B cell (primary cell): ENCODE measurements around the gene ODF4. TPM values are rescaled to one million over a fixed set of nuclear protein-coding genes. Genes with fewer than 3 reads are reported as not detected.

Source experiments
- ATAC-seq: fragments of 200-7000 bp; cut with Tn5 transposase; one replicate; pipeline ENCODE4 v1.10.0; 2021; ENCODE audit warnings: low read depth, mild to moderate bottlenecking, moderate number of reproducible peaks, moderate library complexity
- CTCF ChIA-PET: fragments of 350-600 bp; sonication (Branson Sonifier 250); formaldehyde crosslinking; loops from one replicate; lab custom pipeline; 2021; ENCODE audit warnings: antibody characterized with exemption, inconsistent platforms; lab: Charles Lee
- POLR2A ChIA-PET: fragments of 350-600 bp; sonication (Branson Sonifier 250); formaldehyde crosslinking; loops from one replicate; lab custom pipeline; 2021; ENCODE audit warnings: antibody characterized with exemption; lab: Charles Lee
- DNase-seq: peaks from one replicate; pipeline ENCODE4 v3.0.0; 2013
- H2AFZ ChIP-seq: 2 replicates; pipeline ENCODE4 v1.6.1; 2012; ENCODE audit warnings: mild to moderate bottlenecking, low read depth, low read length; ENCODE audit not compliant: insufficient read depth, poor library complexity, severe bottlenecking
- H3K27ac ChIP-seq, 2 donors: 1 replicate in 1 of 2; 2 replicates in 1 of 2; pipeline ENCODE4 v1.5.1; 2012 to 2013; ENCODE audit warnings: low read length in 2 of 2, mild to moderate bottlenecking in 2 of 2, moderate library complexity in 1 of 2
- H3K27me3 ChIP-seq, 4 experiments: fragments of 200-600 bp in 1 of 4; sonication (generic) in 1 of 4; replicated peaks in 1 of 4; 1 replicate in 2 of 4; 2 replicates in 2 of 4; pipeline versions ENCODE4 v1.6.1 to v1.7.0; 2013 to 2016; ENCODE audit warnings: low read length in 3 of 4, mild to moderate bottlenecking in 2 of 4, mixed read lengths in 1 of 4, moderate library complexity in 1 of 4; ENCODE audit not compliant: insufficient read depth in 4 of 4, control insufficient read depth in 3 of 4; ENCODE audit errors: control extremely low read depth in 1 of 4
- H3K36me3 ChIP-seq, 2 experiments: replicated peaks in 1 of 2; 1 replicate in 1 of 2; 2 replicates in 1 of 2; pipeline versions ENCODE4 v1.6.1 to v1.7.1; 2013; ENCODE audit warnings: low read length in 1 of 2; ENCODE audit not compliant: insufficient read depth in 2 of 2, control insufficient read depth in 1 of 2; ENCODE audit errors: control extremely low read depth in 1 of 2, extremely low read depth in 1 of 2
- H3K4me1 ChIP-seq, 2 donors: fragments of 200-600 bp in 1 of 2; sonication (generic) in 1 of 2; 1 replicate in 1 of 2; 2 replicates in 1 of 2; pipeline versions ENCODE4 v1.5.1 to v1.6.1; 2013 to 2017; ENCODE audit warnings: low read length in 2 of 2; ENCODE audit not compliant: control insufficient read depth in 2 of 2, insufficient read depth in 2 of 2
- H3K4me2 ChIP-seq: replicated peaks from 2 replicates; pipeline ENCODE3; 2012; ENCODE audit warnings: mild to moderate bottlenecking, low read depth, low read length; ENCODE audit not compliant: poor library complexity, severe bottlenecking
- H3K4me3 ChIP-seq, 5 experiments: fragments of 200-600 bp in 1 of 5; sonication (generic) in 1 of 5; 1 replicate in 3 of 5; 2 replicates in 2 of 5; pipeline versions ENCODE4 v1.5.1 to v1.7.0; 2011 to 2016; ENCODE audit warnings: low read length in 4 of 5, mild to moderate bottlenecking in 4 of 5, low read depth in 2 of 5, control low read depth in 1 of 5, moderate library complexity in 1 of 5; ENCODE audit not compliant: insufficient read depth in 1 of 5; ENCODE audit errors: control extremely low read depth in 1 of 5, extremely low read depth in 1 of 5
- H3K79me2 ChIP-seq: fragments of 200-600 bp; sonication (generic); one replicate; pipeline ENCODE4 v1.6.0; 2016; ENCODE audit warnings: low read length; ENCODE audit not compliant: control insufficient read depth, insufficient read depth
- H3K9ac ChIP-seq: fragments of 200-600 bp; sonication (generic); 2 replicates; pipeline ENCODE4 v1.6.1; 2017; ENCODE audit warnings: mild to moderate bottlenecking, low read length, moderate library complexity
- H3K9me3 ChIP-seq, 3 donors: one replicate each; pipeline versions ENCODE4 v1.6.1 to v1.7.1; 2013; ENCODE audit warnings: low read length in 2 of 3; ENCODE audit not compliant: control insufficient read depth in 2 of 3, insufficient read depth in 1 of 3; ENCODE audit errors: control extremely low read depth in 1 of 3
- H4K20me1 ChIP-seq: 2 replicates; pipeline ENCODE4 v1.6.0; 2012; ENCODE audit warnings: mild to moderate bottlenecking, low read length; ENCODE audit not compliant: insufficient read depth, control insufficient read depth, poor library complexity, severe bottlenecking
- H3K27ac Mint-ChIP-seq: one replicate; pipeline ENCODE4 v1.8.0; 2021; ENCODE audit warnings: mixed read lengths
- H3K27me3 Mint-ChIP-seq: one replicate; pipeline ENCODE4 v1.8.0; 2021; ENCODE audit warnings: mixed read lengths
- H3K4me1 Mint-ChIP-seq: one replicate; pipeline ENCODE4 v1.8.0; 2021; ENCODE audit warnings: mixed read lengths
- H3K4me3 Mint-ChIP-seq: one replicate; pipeline ENCODE4 v1.8.0; 2021; ENCODE audit warnings: mixed read lengths
- H3K9me3 Mint-ChIP-seq: one replicate; pipeline ENCODE4 v1.8.0; 2022; ENCODE audit warnings: mixed read lengths; ENCODE audit not compliant: insufficient read depth
- EZH2 ChIP-seq: IDR thresholded peaks from 2 replicates; pipeline ENCODE4 v1.6.1; 2012; ENCODE audit warnings: borderline replicate concordance, low read depth, mild to moderate bottlenecking, moderate library complexity, low read length; ENCODE audit not compliant: insufficient read depth, poor library complexity, severe bottlenecking
- whole genome bisulfite sequencing: methylation state at CpG from one replicate; pipeline ENCODE4 v1.1.5; 2013; ENCODE audit warnings: missing lambda C conversion rate; ENCODE audit not compliant: insufficient coverage; 5-methylcytosine and 5-hydroxymethylcytosine counted together
- intact Hi-C: fragments of 100-400 bp; cut with micrococcal nuclease; formaldehyde crosslinking; loops from one replicate; pipeline ENCODE4 v1.10.0; 2022
- polyA plus RNA-seq: library from polyadenylated mRNA; depleted of rRNA; stranded (reverse); fragments of >200 nt; gene quantifications from 2 replicates; pipeline ENCODE4 v1.2.3, GENCODE V29; 2012
- total RNA-seq, 2 donors: library from RNA; stranded (reverse); fragments of 120-200 nt in 1 of 2; gene quantifications; 1 replicate in 1 of 2; 2 replicates in 1 of 2; pipeline versions ENCODE4 v1.2.3 to v1.2.4, GENCODE V29; 2013 to 2022
- TF ChIP-seq, protein P1 (sequence below): fragments of 200-600 bp; IDR thresholded peaks from one replicate; pipeline ENCODE4 v1.8.0; 2022; ENCODE audit warnings: antibody characterized with exemption, mild to moderate bottlenecking

ODF4 gene
- total and polyA plus RNA-seq, 2 donors (not counting 1 experiment from before 2014, with no cell fraction given), result not detected

DNA sequence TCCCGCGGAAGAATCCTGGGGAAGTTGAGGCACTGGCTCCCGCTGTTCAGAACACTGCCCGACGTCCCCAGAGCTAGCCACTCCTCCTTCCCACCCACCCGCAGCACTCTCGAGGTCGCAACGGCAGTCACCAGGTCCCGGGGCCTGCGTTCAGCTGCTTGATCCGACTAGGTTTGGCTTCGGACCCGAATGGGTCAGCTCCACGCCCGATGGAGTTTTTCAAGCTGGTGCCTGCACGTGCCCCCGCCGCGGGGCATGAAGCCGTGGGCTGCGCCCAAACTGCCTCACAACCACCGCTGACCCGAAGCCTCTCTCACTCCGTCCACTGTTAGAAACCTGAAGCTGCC, 12.4 kb upstream of the ODF4 start:
- peaks cover 49% of the 10 kb centered on the region for H3K27me3 Mint-ChIP-seq

DNA sequence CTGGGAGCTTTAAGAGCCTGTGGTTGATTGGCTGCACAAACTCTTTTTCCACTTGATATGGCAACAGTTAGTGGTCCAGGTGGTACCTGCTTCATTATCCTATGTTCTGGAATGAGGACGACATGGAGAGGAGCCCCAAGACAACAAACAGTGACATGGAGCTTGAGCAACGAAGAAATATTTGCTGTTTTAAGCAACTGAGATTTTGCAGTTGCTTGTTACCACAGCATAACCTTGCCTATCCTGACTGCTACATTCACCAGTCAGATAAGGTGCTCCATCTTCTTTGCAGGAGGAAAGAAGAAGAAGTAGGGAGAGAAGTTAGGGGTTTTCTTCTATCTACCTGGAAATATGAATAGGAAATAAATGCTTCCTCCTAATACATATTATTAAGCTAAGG, 7.5 kb upstream of the ODF4 start:
- Mint-ChIP-seq H3K27me3 (peaks cover 39% of the 10 kb centered on the region), H3K9me3 (no peaks in the 10 kb centered on the region), H3K4me1 (peaks cover 5% of the 10 kb centered on the region), H3K4me3 (no peak overlapping the region), H3K27ac (no peak overlapping the region)
- Histone ChIP-seq H3K4me2 (no peak overlapping the region), H3K4me1 (peaks cover 4 to 5% of the 10 kb centered on the region in 2 donors), H3K27me3 (peaks cover 0 to 21% (median 12%) of the 10 kb centered on the region in 4 experiments), H3K27ac (no peak overlapping the region), H3K79me2 (no peaks in the 10 kb centered on the region), H4K20me1 (no peaks in the 10 kb centered on the region), H2AFZ (no peak overlapping the region), H3K36me3 (no peaks in the 10 kb centered on the region), H3K9ac (no peak overlapping the region), H3K9me3 (peaks cover 0 to 1% (median 1%) of the 10 kb centered on the region in 3 donors), H3K4me3 (no peak overlapping the region)
- TF ChIP-seq, protein P1, sequence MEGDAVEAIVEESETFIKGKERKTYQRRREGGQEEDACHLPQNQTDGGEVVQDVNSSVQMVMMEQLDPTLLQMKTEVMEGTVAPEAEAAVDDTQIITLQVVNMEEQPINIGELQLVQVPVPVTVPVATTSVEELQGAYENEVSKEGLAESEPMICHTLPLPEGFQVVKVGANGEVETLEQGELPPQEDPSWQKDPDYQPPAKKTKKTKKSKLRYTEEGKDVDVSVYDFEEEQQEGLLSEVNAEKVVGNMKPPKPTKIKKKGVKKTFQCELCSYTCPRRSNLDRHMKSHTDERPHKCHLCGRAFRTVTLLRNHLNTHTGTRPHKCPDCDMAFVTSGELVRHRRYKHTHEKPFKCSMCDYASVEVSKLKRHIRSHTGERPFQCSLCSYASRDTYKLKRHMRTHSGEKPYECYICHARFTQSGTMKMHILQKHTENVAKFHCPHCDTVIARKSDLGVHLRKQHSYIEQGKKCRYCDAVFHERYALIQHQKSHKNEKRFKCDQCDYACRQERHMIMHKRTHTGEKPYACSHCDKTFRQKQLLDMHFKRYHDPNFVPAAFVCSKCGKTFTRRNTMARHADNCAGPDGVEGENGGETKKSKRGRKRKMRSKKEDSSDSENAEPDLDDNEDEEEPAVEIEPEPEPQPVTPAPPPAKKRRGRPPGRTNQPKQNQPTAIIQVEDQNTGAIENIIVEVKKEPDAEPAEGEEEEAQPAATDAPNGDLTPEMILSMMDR, result no peak
- TF ChIP-seq EZH2, result no peak
- ChIA-PET CTCF (interaction anchor here (0.7 kb wide), 1 partner anchor 258 kb away, joined by 4 read pairs; no protein-coding TSS in a partner anchor), POLR2A (no interaction called here)
- DNase-seq, result no peak
- WGBS, result 91% methylated on average over 1 of the region's 2 CpGs
- ATAC-seq, result no peak
- intact Hi-C loops, result no loop called here

More for the DNA sequence above, 12.4 kb upstream of the ODF4 start:
- CTCF ChIA-PET, result interaction anchor here (1.3 kb wide), 1 partner anchor 27 kb away, joined by 3 read pairs; no protein-coding TSS in a partner anchor
- H3K9ac ChIP-seq, result peak overlapping the region; percentile 56
- peaks cover 15 to 24% of the 10 kb centered on the region in 2 donors for H3K4me1 ChIP-seq
- Mint-ChIP-seq H3K4me1 (peaks cover 19% of the 10 kb centered on the region), H3K27ac (no peak overlapping the region), H3K4me3 (peak overlapping the region; percentile 54), H3K9me3 (no peaks in the 10 kb centered on the region)
- ATAC-seq, result no peak
- H3K4me3 ChIP-seq, result peak overlapping the region in 3 of 5 experiments; percentile 32 to 50 (median 38)
- peak overlapping the region; percentile 88 for H3K4me2 ChIP-seq
- H3K36me3 ChIP-seq, result no peaks in the 10 kb centered on the region
- peak overlapping the region; percentile 75 for H2AFZ ChIP-seq
- H3K27me3 ChIP-seq, result peaks cover 0 to 50% (median 21%) of the 10 kb centered on the region in 4 experiments
- H4K20me1 ChIP-seq, result no peaks in the 10 kb centered on the region
- no peak for DNase-seq
- intact Hi-C loops, result no loop called here
- no peaks in the 10 kb centered on the region for H3K79me2 ChIP-seq
- POLR2A ChIA-PET, result interaction anchor here (0.5 kb wide), 1 partner anchor 127 kb away, joined by 4 read pairs; no protein-coding TSS in a partner anchor
- 13% methylated on average over 20 of the region's 25 CpGs for WGBS
- H3K9me3 ChIP-seq, result peaks cover 0 to 8% (median 1%) of the 10 kb centered on the region in 3 donors
- TF ChIP-seq, protein P1, result no peak
- TF ChIP-seq EZH2, result no peak
- no peak overlapping the region for H3K27ac ChIP-seq
